Erythroblast (primary cell): Measurements from ENCODE around the gene CPED1.

ENCODE experiments used
- GATA1 ChIP-seq: IDR thresholded peaks from 2 replicates; pipeline ENCODE4 v1.6.1; 2011; ENCODE audit warnings: low read depth, mild to moderate bottlenecking, control low read depth, low read length, moderate library complexity
- POLR2A ChIP-seq: IDR thresholded peaks from 2 replicates; pipeline ENCODE4 v1.6.1; 2011; ENCODE audit warnings: mild to moderate bottlenecking, low read length

DNA sequence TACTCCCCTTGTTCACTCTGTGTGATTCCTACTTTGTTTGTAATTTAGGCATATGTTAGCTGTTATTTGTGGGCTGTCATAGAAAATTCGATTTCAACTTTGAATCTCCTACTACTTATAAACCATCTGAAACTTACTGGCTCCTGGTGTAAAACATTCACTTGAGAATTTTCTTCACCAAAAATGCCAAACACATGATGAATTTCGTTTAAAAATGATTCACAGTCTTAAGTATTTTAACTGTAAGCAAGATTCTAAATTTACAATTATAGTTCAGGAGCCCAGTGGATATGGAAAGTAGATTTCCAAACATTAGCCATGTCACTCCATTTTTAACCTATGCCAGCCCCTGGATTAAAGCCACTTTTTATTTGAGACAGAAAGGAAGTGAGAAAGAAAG is 3.1 kb downstream of the CPED1 start:
- TF ChIP-seq POLR2A (no peak), GATA1 (no peak)
